Measurements from ENCODE around the gene DUS4L.
"Not testable (repeated sequence)": the region's sequence is repeated elsewhere in the genome, so short reads cannot be mapped to it uniquely, and the experiment has no call there.

Gene DUS4L

DNA sequence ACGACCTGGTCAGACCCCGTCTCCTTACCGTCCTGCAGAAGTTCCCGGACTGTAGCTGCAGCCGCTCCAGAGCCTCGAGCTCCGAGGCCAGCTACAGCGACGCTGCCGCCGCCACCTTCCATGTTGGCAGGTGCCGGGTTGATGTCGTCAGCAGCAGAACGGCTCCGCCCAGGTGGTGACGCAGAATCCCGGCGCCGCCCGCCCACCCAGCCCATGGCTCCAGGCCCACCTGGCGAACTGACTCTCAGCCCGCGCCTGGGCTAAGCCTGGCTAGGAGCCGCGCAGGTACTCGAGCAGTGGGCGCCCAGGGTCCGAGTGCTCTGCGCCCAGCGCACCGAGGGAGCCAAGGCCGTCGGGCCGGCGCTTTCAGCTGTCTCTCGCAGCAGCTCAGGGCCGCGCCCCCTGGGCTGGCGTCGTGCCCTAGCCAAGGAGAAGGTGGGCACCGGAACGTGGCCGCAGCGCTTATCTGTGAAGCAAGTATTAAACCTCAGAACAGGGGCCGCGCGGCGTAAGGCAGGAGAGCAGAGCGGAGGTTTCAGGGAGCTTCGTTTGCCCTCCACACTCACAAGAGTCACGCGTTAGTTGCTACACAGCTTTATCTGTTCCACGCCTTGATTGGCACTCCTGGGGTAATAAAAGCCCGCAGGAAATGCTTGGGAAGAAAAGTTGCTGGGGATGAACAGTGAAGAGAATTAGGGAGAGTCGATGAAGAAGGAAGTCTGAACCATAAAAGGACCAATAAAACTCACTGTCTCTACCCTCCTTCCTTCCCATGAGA lies at the start of gene DUS4L, which contains the start of gene COG5:
Gene DUS4L (plus strand): TSS at position 197 of the 778 bp plus-strand sequence. CDS start 3,100 bp downstream, outside the sequence.
Gene COG5 (minus strand): TSS at position 146 of the 778 bp plus-strand sequence. CDS start 24 bp downstream, at position 122.
- DNase-seq (ENCODE audit: low read depth): peak; percentile 50

DNA sequence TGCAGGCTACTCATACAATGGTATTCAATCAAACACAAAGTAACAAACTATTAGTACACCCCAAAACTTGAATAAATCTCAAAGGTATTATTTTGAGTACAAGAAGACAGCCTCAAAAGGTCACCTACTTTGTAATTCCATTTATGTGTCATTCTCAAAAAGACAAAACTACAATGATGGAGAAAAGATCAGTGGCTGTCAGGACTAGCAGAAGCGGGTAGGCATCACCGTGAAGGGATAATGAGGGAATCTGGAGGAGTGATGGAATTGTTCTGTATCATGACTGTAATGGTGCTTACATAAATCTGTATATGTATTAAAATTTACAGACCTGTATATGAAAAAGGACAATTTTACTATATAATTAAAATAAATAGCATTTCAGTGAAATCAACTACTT lies 37.1 kb upstream of the DUS4L start:
- DNase-seq (ENCODE audit: low read depth): no peak

DNA sequence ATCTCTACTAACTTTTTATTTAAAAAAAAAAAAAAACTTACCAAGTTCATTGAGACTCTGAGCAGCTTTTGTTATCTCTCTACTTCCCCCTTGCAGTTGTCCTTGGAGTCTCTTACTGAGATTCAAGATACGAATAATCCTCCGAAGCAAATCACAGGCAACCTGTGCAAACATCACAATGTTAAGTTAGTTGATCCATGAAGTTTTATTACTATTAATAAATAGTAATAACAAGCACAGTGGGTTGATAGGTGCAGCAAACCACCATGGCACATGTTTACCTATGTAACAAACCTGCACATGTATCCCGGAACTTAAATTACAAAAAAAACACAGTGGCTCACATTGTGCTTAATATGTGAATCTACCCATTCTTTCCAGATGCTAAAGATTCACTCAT lies 36.6 kb upstream of the DUS4L start:
- DNase-seq (ENCODE audit: low read depth): no peak

GRCh38 chr7:107528461-107528860 lies 35.3 kb upstream of the DUS4L start:
- DNase-seq (ENCODE audit: low read depth): peak; percentile 6

DNA sequence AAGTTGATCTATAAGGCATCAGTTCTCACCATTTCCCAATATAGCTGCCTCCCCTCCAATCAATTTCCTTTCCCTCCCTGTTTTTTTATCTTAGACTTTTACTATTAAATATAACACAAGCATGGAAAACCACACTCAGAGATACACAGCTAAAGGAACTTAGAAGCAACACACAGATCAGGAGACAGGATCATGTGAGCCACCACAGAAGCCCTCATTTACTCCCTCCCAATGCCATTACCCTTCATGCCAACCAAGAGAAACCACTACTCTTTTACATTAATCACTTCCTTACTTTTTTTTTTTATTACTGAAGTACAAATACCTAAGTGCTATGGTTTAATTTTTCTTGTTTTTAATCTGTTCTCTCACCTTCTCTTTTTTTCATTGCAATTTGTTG lies 33.0 kb upstream of the DUS4L start:
- DNase-seq (ENCODE audit: low read depth): no peak

- no peak for DNase-seq (ENCODE audit: low read depth)
These were observed 29.6 kb upstream of the DUS4L start for GRCh38 chr7:107534139-107534538.

DNA sequence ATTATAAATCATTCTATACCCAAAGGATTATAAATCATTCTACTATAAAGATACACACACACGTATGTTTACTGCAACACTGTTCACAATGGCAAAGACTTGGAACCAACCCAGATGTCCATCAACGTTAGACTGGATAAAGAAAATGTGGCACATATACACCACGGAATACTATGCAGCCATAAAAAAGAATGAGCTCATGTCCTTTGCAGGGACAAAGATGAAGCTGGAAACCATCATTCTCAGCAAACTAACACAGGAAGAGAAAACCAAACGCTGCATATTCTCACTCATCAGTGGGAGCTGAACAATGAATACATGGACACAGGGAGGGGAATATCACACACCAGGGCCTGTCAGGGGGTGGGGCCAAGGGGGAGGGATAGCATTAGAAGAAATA lies 26.5 kb upstream of the DUS4L start:
- DNase-seq (ENCODE audit: low read depth): not testable (repeated sequence)

GRCh38 chr7:107538001-107538400 lies 25.8 kb upstream of the DUS4L start:
- no peak for DNase-seq (ENCODE audit: low read depth)

DNA sequence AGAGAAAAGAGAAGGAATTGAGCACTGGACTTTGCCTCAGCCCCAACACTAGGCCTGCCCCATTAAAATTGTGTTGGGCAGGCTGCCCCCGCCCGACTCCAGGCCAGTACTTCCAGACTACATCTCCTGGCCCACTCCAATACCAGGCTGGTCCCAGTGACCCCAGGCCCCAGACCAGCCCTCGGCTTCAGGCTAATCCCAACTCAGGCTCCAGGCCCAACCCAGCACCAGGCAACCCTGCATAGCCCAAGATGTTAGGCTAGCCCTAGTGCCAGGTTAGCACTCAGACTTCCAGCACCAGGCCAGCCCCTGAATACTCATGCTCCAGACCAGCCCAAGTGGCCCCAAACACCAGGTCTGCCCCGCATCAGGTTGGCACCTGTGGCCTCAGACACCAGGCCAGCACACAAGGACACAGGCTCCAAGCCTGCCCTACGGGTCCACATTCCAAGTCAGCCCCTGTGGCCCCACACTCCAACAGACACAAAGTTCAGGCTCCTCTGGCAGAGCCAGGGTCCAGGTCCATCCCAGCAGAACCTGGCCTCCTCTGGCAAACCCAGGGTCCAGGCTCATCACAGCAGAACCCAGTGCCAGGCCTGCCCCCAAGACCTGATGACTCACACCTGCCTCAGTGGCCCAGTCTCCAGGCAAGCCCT lies 20.3 kb upstream of the DUS4L start:
- DNase-seq (ENCODE audit: low read depth): no peak

DNA sequence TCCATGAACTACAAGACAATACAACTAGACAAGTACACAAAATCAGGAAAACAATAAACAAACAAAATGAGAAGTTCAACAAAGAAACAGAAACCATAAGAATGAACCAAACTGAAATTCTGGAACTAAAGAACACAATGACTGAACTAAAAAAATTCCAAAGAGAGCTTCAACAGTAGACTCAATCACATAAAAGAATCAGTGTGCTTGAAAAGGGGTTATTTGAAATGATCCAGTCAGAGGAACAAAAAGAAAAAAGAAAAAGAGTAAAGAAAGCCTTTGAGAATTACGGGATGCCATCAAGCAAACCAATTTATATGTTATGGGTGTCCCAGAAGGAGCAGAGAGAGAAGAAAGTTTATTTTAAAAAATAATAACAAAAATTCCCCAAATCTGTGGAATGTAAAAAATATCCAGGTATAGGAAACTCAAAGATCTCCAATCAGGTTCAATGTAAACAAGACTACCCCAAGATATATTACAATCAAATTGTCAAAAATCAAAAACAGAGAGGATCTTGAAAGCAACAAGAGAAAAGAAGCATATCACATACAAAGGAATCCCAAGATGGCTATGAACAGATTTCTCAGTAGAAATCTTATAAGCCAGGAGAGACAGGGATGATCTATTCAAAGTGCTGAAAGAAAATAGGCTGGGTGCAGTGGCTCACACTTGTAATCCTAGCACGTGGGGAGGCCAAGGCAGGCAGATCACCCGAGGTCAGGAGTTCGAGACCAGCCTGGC lies 18.8 kb upstream of the DUS4L start:
- DNase-seq (ENCODE audit: low read depth): no peak

- DNase-seq (ENCODE audit: low read depth): no peak
These were observed 11.8 kb upstream of the DUS4L start for GRCh38 chr7:107551936-107552335.

GRCh38 chr7:107555893-107556292 lies 7.9 kb upstream of the DUS4L start:
- no peak for DNase-seq (ENCODE audit: low read depth)

GRCh38 chr7:107559864-107560263 lies 3.9 kb upstream of the DUS4L start:
- DNase-seq (ENCODE audit: low read depth): peak; percentile 42

DNA sequence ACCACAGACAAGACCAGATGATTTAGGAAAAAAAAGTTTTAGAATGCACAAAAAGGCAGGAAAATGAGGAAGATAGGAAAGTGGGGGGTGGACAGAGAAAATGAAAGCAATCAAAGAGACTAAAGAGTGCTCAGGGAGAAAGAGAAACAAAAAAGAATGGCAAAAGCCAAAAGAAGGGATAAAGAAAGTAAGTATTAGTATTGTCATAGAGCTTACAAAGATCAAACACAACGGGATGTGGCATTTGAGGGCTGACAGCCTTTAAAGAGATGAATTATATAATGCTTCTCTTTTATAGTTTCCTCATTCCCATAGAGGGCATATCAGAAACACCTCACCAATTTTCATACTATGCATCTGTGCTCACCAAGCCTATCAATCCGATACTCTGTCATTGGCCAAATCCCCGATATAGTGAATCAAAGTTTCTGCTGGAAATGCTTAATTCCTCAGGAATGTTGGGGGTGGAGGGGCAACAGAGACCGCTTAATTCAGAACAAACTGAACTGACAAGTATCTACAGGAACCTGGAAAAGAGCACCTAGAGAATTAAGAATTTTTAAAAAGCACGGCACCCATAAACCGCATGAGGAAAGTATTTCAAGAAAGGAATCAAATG lies 2.8 kb upstream of the DUS4L start:
- no peak for DNase-seq (ENCODE audit: low read depth)

DNA sequence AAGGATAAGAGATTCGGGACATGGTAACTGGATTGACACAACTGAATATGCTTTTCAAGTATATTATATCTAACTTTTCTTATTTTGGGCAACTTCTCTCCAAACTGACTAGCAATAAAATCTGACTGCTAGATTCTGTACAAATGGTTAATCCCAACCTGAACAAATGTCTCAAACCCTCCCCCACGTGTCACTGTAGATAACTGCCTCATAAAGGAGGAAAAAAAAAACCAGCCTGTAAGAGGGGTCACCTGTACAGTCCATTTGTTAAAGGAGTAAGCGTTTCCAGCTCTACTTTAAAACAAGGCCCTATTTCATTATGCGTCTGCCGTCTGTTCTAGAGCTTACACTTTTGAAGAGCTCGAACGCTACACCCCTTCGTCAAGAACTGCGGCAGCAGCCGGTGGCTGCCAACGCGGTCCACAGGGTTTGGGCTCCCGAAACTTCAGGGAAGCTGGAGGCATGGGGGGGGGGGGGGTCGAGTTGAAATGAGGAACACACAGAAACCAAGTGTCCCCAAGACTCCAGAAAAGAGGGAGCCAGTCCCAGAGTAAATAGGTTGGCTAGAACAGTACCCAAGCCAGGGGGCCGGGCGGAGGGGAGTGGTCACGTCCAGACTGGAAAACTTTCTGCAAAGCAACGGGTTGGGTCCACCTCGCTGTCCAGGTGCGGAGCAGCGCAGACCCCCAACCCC lies 543 bp upstream of the DUS4L start:
- no peak for DNase-seq (ENCODE audit: low read depth)

GRCh38 chr7:107564553-107565298 lies 955 bp downstream of the DUS4L start:
- DNase-seq (ENCODE audit: low read depth): peak; percentile 88

DNA sequence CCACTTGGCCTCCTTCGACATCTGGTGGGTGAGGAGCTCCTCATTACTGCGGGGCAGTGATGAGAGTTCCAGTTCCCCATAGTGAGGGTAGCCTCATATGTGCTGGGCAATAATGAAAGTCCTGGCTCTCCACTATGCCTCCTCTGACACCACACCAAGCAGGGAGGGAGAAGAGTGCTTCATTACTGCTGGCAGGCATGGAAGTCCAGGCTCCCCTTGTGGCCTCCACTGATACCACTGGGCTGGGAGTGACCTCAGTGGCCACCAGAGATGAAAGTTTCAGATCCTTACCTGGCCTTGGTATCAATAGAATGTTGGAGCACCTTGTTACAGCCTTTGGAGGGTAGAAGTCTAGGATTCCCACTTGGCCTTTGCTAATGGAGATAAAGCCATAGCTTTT lies 6.5 kb downstream of the DUS4L start:
- no peak for DNase-seq (ENCODE audit: low read depth)

- DNase-seq (ENCODE audit: low read depth): no peak
These were observed 9.8 kb downstream of the DUS4L start for GRCh38 chr7:107573537-107573936.

GRCh38 chr7:107579554-107579884 lies 15.7 kb downstream of the DUS4L start:
- DNase-seq (ENCODE audit: low read depth): no peak

DNA sequence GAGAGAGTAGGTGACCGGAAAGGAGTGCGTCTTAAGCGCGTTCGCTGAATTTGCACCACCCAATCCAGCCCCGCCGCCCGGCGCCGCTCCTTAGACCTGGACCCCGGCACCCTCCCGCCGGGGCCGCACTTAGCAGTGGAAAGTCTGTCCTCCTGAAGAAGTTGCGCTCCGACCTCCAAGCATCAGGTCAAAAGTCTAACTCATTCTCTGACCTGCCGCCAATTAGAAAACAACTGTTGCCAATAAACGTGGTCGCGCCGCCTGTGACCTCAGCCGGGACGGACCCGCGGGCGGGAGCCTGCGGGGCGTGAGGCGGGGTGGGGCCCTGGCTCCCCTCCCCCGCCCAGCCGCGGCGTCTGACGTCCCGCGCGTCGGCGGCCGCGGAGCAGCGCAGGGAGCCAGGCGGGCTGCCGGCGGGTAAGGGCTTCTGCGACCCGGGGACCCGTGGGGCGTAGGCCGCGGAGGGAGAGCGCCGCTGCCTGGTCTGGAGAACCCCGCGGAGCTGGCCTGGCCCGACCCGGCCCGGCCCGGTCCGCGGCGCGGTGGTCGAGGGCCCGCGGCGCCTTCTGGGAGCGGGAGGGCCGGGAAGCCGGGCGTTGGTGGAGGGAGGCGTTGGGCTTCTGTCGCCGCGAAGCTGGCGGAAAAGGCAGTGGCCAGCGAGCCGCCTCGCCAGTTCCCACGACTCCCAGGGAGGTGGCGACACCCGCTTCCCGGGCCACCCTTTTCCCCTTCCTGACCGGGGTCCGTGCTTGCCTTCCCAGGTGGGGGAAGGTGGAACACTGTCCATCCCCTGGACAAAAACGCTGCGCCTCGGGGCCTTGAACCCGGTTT lies 16.3 kb downstream of the DUS4L start, which contains the start of gene BCAP29:
Gene BCAP29 (plus strand): TSS at position 362 of the 831 bp plus-strand sequence. CDS start 527 bp downstream, outside the sequence.
- no peak for DNase-seq (ENCODE audit: low read depth)

All from stromal cell of bone marrow (primary cell).